Right kidney (tissue), 9 donors: ENCODE data around the gene FUBP3.

Experiments
- DNase-seq: peaks from one replicate; pipeline ENCODE4 v3.0.0-alpha.2; 2016
- long read RNA-seq, 8 donors: transcript quantifications; one replicate each; lab custom pipeline, GENCODE V29; 2026

FUBP3 gene, protein sequence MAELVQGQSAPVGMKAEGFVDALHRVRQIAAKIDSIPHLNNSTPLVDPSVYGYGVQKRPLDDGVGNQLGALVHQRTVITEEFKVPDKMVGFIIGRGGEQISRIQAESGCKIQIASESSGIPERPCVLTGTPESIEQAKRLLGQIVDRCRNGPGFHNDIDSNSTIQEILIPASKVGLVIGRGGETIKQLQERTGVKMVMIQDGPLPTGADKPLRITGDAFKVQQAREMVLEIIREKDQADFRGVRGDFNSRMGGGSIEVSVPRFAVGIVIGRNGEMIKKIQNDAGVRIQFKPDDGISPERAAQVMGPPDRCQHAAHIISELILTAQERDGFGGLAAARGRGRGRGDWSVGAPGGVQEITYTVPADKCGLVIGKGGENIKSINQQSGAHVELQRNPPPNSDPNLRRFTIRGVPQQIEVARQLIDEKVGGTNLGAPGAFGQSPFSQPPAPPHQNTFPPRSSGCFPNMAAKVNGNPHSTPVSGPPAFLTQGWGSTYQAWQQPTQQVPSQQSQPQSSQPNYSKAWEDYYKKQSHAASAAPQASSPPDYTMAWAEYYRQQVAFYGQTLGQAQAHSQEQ
- long read RNA-seq, donor 1, partial matches to known transcripts = 0 of 5 reads
- long read RNA-seq, donor 1, other reads (novel, unspliced or antisense) = 0 of 5 reads
- long read RNA-seq, donor 2, transcript FUBP3-201 (19 exons, 3,124 nt) = major isoform, 5 of 13 reads
- long read RNA-seq, donor 2, partial matches to known transcripts = 7 of 13 reads
- long read RNA-seq, donor 2, other reads (novel, unspliced or antisense) = 0 of 13 reads
- long read RNA-seq, donor 3, partial matches to known transcripts = 0 of 6 reads
- long read RNA-seq, donor 3, other reads (novel, unspliced or antisense) = 0 of 6 reads
- long read RNA-seq, donor 4, transcript FUBP3-201 (19 exons, 3,124 nt) = major isoform, 5 of 16 reads
- long read RNA-seq, donor 4, partial matches to known transcripts = 8 of 16 reads
- long read RNA-seq, donor 4, other reads (novel, unspliced or antisense) = 0 of 16 reads
- long read RNA-seq, donor 5, transcript FUBP3-201 (19 exons, 3,124 nt) = major isoform, 9 of 12 reads
- long read RNA-seq, donor 5, partial matches to known transcripts = 0 of 12 reads
- long read RNA-seq, donor 5, other reads (novel, unspliced or antisense) = 0 of 12 reads
- long read RNA-seq, donor 6, transcript FUBP3-201 (19 exons, 3,124 nt) = major isoform, 6 of 12 reads
- long read RNA-seq, donor 6, partial matches to known transcripts = 0 of 12 reads
- long read RNA-seq, donor 6, other reads (novel, unspliced or antisense) = 0 of 12 reads
- long read RNA-seq, donor 7, transcript FUBP3-201 (19 exons, 3,124 nt) = major isoform, 9 of 19 reads
- long read RNA-seq, donor 7, partial matches to known transcripts = 5 of 19 reads
- long read RNA-seq, donor 7, other reads (novel, unspliced or antisense) = 0 of 19 reads
- long read RNA-seq, donor 8, transcript FUBP3-201 (19 exons, 3,124 nt) = major isoform, 6 of 8 reads
- long read RNA-seq, donor 8, partial matches to known transcripts = 0 of 8 reads
- long read RNA-seq, donor 8, other reads (novel, unspliced or antisense) = 0 of 8 reads

- peak; percentile 89 for DNase-seq
Measured at GRCh38 chr9:130578865-130579737, at the start of gene FUBP3. Gene FUBP3 (plus strand): TSS chr9:130579577. CDS start chr9:130579681, 104 bp downstream.

GRCh38 chr9:130530938-130531337 lies 48.4 kb upstream of the FUBP3 start:
- DNase-seq = no peak

DNA sequence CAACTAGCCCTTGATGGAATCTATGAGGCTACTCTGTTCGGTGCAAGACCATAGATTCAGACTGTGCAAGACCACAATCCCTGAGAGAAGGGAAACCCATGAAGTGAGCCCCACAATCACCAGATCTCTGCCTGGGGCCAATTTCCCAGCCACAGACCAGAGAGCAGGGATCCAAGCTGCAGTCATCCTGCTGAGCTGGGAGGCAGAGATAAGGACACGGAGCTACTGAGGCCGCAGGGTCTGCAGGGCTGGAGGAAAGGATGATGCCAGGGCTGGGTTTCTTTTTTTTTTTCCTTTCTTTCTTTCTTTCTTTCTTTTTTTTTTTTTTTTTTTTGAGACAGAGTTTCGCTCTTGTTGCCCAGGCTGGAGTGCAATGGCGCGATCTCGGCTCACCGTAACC lies 47.7 kb upstream of the FUBP3 start:
- DNase-seq = no peak

- DNase-seq = no peak
Measured at GRCh38 chr9:130532426-130533080, 46.8 kb upstream of the FUBP3 start.

GRCh38 chr9:130535818-130536521 lies 43.4 kb upstream of the FUBP3 start:
- DNase-seq = peak; percentile 63

- DNase-seq = no peak
Measured at GRCh38 chr9:130536701-130537107, 42.7 kb upstream of the FUBP3 start.

GRCh38 chr9:130537346-130538050 lies 41.9 kb upstream of the FUBP3 start:
- no peak for DNase-seq

GRCh38 chr9:130539420-130540223 lies 39.8 kb upstream of the FUBP3 start:
- DNase-seq = no peak

DNA sequence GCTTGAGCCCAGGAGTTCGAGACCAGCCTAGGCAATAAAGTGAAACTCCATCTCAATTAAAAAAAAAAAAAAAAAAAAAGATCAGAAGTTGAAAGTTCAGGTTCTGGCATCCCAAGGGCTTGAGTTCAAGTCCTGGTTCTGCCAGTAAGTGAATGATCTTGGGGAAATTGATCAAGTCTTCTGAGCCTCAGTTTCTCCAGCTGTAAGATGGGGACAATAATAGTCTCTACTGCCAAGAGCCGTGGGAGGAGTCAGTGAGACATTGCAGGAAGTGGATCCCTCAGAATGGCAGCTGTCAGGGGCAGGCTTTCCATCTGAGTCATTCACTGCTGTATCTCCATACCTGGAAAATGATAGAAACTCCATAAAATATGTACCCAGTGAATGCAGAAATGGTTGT lies 37.8 kb upstream of the FUBP3 start:
- DNase-seq = no peak

DNA sequence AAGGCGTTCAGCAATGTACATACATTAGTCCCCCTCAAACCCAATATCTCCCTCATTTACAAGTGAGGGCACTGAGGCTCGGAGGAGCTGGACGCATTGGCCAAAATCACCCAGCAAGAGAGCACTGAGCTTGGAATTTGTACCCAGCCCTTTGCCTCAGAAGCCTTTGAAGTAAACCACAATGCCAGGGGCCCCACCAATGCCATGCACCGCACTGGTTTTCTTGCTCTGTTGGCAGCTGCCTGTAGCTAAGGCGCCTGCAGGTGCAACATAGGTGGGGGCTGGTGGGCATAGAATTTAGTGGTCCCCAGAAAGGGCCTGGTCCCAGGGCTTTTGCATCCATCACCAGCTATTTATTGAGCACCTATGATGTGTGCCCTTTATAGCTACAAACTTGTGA lies 37.3 kb upstream of the FUBP3 start:
- DNase-seq = no peak

DNA sequence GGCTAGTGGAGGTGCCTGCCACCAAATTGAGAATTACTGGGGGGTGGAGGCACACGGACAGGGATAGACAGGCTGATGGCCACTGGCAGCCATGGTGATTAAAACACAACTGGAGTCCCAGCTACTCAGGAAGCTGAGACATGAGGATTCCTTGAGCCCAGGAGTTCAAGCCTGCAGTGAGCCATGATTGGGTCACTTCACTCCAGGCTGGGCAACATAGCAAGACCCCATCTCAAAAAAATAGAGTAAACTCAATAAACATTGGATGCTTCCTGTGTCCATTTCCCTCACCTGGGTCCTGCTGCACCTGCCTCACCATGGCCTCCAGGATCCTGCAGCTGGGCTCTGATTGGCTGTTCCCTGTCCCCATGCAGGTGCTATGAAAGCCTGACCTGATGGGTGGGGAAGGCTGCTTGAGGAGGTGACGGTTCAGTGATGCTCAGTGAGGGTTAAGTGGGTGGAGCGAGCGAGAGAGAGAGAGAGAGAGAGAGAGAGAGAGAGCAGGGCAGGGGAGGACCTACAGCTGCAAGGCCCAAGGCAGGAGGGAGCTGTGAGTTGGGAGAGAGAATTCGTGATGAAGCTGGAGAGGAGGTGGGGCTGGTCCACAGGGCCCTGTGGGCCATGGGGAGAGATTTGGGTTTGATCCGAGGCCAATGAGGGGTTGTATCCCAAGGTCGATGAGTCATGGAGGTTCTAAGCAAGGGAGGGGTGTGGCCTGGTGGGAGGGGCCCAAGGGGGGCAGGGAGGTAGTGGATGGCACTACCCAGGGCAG lies 36.7 kb upstream of the FUBP3 start:
- no peak for DNase-seq

- DNase-seq = no peak
Measured at GRCh38 chr9:130543368-130543767, 36.0 kb upstream of the FUBP3 start.

DNA sequence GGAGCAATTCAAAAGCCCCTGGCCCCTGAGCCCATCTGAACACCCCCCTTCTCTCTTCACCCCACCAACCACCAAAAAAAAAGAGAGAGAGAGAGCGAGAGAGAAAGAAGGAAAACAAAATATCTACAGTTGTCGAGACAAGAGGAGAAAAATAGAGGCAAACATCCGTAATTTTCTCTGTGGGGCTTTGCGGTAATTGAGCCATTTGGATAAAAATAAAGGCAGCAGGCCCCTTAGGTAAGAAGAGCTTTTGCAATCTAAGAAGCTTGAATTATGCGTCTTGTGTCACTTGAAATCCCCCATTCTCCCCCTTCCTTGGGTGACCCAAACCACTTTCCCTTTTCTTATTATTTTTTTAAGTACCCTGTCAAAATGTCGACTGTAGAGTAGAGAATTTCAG lies 35.5 kb upstream of the FUBP3 start:
- DNase-seq = no peak

DNA sequence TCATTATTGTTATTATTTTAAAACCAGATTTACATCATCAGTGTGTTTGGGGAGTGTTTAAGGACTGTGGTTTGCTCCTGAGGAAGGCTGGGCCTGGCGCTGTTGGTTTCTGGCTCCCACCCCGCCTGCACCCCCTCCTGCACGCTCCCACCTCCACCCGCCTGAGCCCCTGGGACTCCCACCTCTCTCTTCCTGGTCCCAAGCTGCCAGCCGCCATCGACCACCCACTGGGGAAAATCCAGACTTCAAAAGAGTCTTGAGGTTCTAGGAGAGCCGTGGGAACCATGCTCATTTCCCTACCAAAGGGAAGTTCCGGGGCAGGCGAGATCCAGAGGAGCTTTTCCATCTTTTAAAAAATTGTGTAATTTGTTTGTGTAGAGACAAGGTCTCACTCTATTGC lies 35.0 kb upstream of the FUBP3 start:
- DNase-seq = no peak

DNA sequence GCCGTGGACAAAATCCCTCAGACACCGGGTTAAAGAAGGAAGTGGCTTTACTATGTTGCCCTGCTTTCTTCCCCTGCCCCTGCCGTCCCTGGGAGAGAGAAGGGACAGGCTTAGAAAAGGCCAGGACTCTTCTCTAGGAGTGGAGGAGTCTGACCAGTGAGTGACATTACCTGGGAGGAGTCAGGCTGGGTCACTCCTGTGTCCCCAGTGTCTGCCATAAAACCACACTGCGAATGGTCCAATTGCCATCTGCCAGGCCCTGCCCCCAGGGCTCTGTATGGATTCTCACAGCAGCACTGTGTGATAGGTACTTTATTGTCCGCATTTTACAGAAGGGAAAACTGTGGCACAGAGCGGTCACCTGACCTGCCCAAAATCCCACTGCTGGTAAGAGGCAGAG lies 31.3 kb upstream of the FUBP3 start:
- no peak for DNase-seq

DNA sequence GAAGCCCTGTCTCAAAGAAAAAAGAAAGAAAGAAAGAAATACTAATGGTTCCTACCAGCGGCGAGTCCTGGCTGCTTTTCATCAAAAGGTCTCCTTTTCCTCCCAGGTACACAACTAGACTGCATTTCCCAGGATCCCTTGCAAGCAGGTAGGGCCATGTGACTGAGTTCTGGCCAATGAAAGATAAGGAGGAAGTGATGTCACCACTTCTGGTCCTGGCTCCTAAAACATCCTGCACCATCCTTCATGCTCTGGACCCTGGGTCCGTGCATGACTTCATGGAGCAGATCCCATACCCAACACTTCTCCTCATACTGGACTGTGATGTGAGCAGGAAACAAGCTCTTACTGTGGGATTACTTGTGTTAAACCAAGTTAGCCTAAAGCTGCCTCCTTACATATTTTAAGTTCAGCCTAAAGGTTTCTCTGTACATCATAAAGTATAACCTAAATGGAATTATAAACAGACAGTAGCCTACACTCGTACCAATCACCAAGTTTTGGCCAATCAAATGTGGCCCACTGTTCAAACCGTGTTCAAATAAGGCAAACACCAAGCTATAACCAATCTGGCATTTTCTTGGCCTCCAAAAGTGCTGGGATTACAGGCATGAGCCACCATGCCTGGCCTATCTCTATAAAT lies 30.2 kb upstream of the FUBP3 start:
- DNase-seq = no peak

GRCh38 chr9:130554606-130555005 lies 24.8 kb upstream of the FUBP3 start:
- no peak for DNase-seq
